NCI-H1105 treated with DMSO at 0.1 percent for 48 hours (cell line): ENCODE measurements around the gene AKT1.
"Not testable (repeated sequence)": the region's sequence is repeated elsewhere in the genome, so short reads cannot be mapped to it uniquely, and the experiment has no call there.

Experiments
- DNase-seq: peaks from one replicate; lab custom pipeline; 2025; lab: John Stamatoyannopoulos, UW

The AKT1 gene

DNA sequence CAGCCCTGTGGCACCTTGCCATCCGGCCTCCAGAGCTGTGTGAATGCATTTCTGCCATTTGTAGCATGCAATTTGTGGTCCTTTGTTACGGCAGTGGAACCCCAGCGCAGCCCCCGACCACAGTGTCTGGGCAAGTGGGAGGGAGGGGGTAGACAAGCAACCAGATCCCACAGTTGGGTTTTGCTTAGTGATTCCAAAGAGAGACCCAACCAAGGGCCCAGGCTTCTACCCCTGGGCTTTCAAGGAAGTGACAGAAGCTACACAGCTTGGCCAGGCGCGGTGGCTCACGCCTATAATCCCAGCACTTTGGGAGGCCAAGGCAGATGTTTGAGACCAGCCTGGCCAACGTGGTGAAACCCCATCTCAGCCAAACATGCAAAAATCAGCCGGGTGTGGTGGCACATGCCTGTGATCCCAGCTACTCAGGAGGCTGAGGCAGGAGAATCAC, 23.2 kb upstream of the AKT1 start:
- no peak for DNase-seq

DNA sequence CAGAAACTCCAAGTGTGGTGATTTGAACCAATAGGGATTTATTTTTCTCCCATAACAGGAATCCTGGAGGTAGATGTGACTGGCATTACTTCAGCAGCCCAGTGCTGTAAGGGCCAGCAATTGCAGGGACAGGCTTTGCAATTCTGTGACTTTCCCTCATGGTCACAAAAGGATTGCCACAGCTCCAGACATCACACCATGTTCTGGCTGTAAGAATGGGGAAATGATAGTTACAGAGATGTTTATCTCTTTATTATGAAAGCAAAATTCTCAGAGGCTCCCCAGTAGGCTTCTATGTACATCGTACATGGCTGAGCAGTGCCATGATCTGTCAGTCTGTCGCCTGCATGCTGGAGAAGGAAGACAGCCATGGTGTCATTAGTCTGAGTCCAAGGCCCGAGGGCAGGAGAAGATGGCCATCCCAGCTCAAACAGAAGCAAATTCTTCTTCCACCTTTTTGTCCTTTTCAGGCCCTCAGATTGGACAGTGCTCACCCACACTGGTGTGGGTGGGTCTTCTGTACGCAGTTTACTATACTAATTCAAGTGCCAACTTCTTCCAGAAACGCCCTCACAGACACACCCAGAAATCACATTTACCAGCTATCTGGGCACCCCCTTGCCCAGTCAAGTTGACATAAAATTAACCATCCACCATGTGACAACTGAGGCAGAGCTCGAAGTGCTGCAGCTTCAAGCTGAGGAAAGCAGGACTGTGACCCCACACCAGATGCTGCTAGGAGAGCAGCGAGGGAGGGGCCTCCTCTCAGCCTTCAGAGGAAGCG, 22.6 kb upstream of the AKT1 start:
- no peak for DNase-seq

DNA sequence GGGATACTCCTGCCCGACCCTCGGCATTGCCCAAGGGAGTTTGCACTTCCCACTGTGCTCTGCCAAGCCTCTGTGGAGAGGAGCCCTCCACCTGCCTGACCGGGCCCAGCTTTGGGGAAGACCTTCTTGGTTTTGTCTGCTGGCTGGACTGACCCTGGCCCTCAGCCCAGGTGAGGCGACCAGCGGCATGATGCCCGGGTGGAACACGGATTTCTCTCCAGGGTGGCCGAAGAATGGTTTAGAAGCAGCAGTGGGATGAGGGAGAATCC, 21.0 kb upstream of the AKT1 start:
- DNase-seq = no peak

DNA sequence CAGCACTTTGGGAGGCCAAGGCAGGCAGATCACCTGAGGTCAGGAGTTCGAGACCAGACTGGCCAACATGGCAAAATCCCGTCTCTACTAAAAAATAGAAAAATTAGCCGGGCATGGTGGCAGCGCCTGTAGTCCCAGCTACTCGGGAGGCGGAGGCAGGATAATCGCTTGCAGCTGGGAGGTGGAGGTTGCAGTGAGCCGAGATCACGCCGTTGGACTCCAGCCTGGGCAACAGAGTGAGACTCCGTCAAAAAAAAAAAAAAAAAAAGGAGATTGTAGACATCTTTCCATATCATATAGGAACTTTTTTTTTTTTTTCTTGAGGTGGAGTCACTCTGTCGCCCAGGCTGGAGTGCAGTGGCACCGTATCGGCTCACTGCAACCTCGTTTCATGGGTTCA, 19.2 kb upstream of the AKT1 start:
- DNase-seq = not testable (repeated sequence)

DNA sequence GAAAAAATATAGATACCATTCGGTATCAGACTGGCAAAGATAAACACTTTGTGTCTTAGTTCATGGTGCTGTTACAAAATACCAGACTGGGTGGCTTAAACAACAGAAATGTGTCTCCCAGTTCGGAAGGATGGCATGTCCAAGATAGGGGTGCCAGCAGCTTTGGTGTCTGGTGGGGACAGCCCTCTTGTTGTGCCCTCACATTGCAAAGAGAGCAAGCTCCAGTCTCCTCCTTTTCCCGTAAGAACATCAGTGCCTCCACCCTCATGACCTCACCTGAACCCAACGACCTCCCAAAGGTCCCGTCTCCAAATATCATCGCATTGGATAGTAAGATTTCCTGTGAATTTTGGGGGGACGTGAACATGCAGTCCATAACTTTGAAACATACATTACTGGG, 17.7 kb upstream of the AKT1 start:
- no peak for DNase-seq

DNA sequence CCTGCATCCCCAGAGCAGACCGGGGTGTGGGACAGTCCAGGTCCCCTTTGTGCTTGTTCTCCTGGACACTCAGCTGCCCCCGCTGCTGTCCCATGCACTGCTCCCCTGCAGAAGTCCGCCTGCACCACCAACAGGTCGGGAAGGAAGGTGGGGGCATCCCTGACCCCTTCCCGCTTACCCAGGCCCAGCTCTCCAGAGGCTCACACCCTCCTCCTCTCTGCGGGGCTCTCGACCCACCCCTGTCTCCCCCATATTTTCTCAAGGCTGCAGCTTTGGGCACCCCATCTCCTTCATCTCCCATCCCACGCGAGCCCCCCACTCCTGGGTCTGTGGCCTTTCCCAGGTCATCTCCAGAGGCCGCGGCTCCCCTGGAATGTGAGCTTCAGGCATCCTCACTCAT, 14.8 kb upstream of the AKT1 start:
- no peak for DNase-seq

DNA sequence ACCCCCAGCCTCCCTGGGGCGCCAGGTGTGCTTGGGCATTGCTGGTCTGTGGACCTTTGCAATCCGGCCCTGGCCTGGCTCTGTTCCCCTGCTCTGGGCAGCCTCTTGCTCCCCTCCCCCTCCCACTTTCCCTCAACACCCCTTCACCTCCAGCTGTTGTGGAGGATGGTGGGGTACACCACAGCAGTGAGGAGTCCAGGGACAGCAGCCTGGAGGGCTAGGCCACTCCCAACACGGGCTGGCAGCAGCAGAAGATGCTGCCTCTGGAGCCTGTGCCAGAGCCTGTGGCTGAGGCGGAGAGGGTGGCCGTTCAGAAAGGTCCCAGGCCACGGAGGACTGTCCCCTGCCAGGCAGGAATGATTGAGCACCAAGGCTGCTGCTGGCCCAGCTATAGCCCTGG, 12.9 kb upstream of the AKT1 start:
- no peak for DNase-seq

DNA sequence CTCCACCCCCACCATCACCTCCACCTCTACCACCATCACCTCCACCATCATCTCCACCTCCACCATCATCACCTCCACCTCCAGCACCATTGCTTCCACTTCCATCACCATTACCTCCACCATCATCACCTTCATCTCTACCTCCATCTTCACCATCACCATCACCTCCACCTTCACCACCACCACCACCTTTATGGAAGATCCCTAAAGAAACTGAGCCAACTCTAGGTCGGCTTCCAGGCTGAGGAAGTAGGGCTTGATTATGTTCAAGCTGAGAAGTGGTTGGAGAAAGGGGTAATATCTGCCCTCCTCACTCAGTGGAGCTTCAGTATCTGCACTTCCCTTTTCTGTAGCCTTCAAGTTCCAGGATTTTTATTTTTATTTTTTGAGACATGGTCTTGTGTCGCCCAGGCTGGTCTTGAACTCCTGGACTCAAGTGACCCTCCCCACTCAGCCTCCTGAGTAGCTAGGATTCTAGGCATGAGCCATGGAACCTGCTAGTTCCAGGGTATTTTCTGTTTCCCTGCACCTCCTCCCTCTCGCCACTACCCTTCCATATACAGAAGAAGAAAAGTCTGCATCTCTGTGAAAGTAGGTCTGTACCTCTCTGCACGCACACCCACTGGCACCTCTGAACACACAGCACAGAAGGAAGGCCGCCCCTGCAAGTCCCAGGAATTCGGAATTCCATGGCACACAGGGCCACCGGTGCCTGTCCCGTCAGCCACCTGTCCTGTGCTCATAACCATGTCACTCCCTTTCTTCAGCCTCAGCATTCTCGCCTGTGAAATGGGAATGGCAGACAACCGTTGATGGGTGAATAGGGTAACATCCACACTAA, 11.3 kb upstream of the AKT1 start:
- no peak for DNase-seq

DNA sequence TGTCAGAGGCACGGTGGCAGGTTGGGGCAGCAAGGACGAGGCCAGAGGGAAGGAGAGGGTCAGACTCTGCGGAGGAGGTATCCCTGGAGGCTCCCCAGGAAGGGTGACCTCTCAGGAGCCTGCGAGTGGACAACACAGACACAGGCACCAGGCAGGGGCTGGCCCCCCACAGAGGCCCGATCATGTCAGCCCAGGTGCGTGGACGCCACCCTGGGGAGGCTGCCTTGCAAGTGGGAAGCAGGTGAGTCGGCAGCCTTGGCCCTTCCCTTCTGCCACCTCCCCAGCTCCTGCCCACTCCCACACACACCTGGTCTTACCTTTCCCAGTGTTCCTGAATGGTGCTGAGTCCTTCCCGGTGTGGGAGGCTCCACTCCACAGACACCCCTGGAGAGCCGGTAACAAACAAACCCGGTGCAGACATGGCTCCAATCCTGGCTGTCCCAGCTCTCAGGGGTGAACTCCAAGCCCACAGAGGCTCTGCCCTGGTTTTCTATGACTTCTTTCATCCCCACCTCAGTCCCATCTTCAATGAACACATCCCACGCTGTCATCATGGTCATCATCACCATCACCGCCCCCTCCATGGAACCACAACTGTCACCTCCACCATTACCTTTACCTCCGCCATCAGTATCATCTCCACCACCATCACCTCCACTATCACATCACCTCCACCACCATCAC, 10.5 kb upstream of the AKT1 start:
- DNase-seq = no peak

DNA sequence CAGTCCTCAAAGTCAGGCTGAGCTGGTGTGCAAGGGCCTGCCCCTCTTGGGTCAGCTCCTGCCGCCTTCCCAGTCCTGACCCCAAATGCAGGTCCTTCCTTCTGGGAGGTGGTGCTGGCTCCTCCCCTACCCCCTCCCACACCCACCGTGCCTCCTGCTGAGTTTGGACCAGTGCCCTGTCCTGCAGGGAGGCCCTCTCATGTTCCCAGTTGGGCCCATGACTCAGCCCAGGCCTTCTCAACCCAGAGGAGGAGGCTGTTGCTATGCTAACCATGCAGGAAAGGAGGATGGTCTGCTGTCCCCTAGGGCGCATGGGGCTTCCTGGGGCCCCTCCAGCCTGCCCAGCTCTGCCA, 9.8 kb upstream of the AKT1 start:
- no peak for DNase-seq

DNA sequence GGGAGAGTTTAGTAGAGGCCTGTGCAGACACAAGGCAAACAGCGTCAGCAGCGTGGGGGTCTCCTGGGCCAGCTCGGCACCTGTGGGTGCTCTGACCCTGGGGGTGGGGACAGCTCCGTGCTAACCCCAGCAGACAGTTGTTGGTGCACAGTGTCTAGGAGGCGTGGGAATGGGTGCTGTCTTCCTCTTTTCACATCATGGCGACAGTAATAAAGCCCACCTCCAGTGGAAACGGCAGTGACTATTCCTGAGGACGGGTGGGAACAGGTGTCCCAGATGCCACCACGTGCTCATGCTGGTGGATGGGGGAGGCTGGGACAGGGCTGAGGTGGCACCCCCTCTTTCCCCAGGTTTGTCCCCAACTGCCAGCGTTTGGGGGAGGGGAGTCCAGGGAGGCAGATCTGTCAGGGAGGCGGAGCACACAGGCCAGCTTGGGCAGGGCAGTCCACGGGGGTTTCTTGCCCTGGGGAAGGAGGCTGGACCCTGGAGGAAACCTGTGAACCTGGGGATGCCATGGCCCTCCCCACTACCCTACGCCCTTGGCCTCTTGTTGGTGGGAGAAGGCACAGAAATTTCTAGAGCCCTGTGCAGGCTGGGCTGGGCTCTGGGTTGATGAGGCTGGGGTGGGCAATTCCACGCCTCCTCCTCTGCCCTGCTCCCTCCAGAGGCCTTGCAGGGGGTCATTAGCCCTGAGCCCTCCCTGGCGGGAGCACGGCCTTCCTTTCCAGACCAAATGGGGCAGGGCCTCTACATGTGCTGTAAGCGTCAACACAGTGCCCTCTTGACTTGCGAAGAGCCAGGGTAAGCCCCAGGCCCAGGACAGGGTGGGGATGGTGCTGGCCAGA, 9.2 kb upstream of the AKT1 start:
- DNase-seq = no peak

DNA sequence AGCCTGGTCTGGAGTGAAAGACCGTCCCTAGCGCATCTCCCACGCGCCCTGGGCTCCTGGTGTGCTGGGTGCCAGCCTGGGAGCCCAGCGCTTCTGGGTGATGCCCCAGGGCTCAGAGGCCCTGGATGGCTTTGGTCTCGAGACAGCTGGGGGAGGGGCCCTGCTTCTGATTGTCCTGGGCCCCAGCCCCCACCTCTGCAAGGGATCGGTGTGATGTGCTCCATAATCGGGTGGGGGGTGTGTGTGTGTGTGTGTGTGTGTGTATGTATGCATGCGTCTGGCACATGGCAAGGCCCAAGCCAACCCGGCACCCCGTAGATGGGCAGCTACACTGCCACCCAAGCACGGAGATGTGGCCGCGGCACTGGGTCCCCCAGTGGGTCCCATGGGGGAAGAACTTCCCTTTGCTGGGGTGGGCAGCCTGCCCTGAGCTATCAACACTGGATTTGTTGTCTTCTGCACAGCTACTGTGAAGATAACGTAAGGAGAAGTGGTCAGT, 8.4 kb upstream of the AKT1 start:
- no peak for DNase-seq

DNA sequence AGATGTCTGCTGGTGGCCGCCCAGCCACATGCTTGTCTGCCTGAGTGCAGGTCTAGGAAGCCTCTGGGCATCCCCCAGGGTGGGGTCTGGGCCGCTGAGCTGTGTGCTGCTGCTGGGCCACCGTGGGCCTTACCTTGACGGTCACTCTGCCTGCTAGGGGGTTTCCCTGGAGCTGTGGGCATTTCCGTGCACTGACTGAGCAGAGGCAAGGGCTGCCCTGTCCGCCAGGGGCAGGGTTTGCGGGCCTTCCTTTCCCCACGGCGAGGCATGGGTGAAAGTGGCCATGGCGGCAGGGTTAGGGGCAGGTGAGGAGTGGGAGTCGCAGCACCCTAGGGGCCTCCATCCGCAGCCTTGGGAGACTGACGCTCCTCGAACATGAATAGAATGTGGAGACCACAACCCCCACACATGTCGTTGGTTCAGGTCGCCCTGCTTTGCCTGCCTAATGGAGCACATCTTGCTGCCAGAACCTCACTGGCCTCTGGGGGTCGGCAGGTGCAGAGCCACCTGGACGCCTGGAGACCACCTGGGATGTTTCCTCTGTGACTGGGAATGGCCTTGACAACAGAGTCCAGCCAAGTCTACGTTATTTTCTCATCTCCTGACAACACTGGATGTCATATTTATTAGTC, 7.8 kb upstream of the AKT1 start:
- no peak for DNase-seq

DNA sequence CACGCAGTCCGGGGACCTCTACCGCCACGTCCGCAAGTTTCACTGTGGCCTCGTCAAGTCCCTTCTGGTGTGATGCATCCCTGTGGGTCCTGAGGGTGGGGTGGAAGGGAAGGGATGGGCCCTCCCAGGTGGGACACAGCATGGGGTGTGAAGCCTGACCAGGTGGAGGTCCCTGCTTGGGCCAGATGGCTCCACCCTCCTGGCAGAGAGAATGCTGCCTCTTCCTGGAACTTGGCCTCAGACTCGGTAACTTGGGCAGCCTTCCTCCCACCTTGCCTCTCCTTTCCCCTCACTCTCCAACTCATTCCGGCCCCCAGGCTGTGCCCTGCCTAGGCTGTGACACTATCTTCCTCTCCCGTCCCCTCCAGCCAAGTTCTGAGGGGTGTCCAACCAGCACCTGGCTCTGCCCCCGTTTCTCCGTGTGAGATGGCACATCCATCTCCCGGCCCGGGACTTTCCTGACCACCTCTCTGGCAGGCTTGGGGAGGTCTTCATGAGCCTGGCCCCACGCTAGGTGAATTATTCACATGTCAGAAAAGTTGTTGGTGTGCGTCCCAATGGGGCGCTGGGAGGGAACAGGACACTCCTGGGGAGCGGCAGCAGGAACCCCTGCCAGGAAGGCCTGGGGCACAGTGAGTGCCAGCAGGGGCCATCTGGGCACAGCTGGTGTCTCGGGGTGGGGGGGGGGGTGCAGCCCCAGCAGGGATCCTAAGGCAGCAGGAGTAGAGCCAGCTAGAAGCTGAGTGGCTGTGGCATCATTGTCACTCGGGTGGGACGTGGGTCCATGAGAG, 7.0 kb upstream of the AKT1 start:
- no peak for DNase-seq

DNA sequence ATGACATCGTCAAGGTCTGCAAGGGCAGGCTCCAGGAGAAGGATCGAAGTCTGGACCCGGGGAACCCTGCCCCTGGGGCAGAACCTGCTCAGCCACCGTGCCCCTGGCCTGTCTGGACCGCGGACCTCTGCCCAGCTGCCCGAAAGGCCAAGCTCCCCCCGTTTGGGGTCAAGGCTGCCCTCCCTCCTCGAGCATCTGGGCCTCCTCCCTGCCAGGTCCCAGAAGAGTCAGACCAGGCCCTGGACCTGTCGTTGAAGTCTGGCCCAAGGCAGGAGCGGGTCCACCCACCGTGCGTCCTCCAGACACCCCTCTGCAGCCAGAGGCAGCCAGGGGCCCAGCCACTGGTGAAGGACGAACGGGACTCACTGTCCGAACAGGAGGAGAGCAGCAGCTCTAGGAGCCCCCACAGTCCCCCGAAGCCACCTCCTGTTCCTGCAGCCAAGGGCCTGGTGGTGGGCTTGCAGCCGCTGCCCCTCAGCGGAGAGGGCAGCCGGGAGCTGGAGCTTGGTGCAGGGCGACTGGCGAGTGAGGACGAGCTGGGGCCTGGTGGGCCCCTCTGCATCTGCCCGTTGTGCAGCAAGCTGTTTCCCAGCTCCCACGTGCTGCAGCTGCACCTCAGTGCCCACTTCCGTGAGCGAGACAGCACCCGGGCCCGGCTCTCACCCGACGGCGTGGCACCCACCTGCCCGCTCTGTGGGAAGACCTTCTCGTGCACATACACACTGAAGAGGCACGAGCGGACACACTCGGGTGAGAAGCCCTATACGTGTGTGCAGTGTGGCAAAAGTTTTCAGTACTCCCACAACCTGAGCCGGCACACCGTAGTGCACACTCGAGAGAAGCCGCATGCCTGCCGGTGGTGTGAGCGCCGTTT, 6.2 kb upstream of the AKT1 start:
- no peak for DNase-seq

DNA sequence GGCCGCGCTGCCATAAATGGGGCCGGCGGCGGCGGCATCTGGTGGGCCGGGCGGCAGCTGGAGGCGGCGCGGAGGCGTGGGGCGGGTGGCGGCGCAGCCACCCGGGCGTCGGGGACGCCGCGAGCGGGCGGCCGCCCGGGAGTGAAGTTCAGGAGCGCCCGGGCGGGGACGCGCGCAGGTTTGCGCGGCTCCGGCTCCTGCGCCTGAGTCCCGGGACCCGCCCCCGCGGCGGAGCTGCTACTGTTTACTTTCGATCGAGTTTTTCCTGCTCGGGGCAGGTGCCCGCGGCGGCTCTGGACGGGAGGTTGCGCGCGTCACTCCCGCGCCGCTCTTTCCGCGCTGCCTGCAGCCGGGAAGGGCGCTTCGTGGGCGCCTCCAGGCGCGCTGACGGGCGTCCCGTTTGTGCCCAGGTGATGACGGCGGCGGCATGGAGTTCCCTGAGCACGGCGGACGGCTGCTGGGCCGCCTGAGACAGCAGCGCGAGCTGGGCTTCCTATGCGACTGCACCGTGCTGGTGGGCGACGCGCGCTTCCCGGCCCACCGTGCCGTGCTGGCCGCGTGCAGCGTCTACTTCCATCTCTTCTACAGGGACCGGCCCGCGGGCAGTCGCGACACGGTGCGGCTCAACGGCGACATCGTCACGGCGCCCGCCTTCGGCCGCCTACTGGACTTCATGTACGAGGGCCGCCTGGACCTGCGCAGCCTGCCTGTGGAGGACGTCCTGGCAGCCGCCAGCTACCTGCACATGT, 5.4 kb upstream of the AKT1 start, which contains the start of gene ZBTB42:
ZBTB42 (plus strand) TSS at position 331 of the 749 bp plus-strand sequence; CDS start at position 428, 97 bp downstream.
- DNase-seq = peak; percentile 36

DNA sequence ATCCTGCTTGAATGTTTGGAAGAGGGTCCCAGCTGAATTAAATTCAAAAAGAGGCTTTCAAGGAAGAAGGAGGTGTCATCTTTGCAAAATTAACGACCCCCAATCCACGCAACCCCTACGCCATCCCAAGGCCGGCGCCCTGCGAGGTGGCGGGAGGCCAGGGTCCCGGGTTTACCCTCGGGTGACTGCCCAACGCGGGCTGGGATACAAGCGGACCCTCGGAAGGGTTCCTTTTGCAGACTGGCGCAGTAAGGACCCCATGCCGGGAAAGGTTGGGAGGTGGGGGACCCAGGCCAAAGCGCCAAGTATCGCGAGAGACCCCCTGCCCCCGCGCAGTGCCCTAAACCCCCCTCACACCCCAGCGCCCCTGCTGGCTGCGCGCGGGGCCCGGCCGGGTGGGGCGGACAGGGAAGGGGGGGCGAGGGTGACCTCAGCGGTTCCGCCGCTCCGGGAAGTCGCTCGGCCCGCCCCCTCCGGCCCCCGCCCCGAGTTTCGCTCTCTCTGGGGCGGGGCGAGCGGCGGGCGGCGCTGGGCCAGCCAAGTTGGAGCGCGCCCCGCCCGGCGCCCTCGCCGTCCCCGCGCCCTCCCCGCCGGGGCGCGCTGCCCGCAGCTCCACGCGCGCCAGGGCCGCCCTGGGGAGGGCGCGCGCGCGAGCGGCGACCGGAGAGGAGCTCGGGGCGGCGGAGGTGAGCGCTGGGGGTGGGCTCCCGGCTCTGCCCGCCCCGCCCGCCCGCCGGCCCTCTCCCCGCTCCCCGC, 4.6 kb upstream of the AKT1 start:
- DNase-seq = no peak
